Fibroblast of lung (primary cell): ENCODE data around the gene CHEK1.

ENCODE experiments used
- CTCF ChIP-seq, 2 donors: IDR thresholded peaks in 1 of 2; conservative IDR thresholded peaks in 1 of 2; 1 replicate in 1 of 2; 2 replicates in 1 of 2; pipeline ENCODE4 v1.5.1; 2011 to 2012; ENCODE audit warnings: low read length in 2 of 2, control low read depth in 1 of 2, inconsistent platforms in 1 of 2, low read depth in 1 of 2, mild to moderate bottlenecking in 1 of 2
- EZH2 ChIP-seq: IDR thresholded peaks from 2 replicates; pipeline ENCODE4 v1.5.1; 2012; ENCODE audit warnings: low read length, control low read depth, mild to moderate bottlenecking; ENCODE audit errors: missing control alignments

- no peak for TF ChIP-seq CTCF (conservative IDR thresholded peaks at IDR 0.05 in 1 of 2, IDR thresholded peaks at IDR 0.05 in 1 of 2; ENCODE audit: low read depth in 1 of 2, low read length in 2 of 2)
- TF ChIP-seq EZH2: no peak
Measured at GRCh38 chr11:125605417-125605816, 19.5 kb upstream of the CHEK1 start.
